SK-N-SH treated with all-trans-retinoic acid at 6 μM for 48 hours (cell line): ENCODE data around the gene TRABD2A.

ENCODE experiments used
- ARNTL ChIP-seq: fragments of 450-650 bp; formaldehyde crosslinking; IDR thresholded peaks from 2 replicates; pipeline ENCODE4 v1.5.0; 2020; ENCODE audit warnings: low read depth, mild to moderate bottlenecking, moderate library complexity, borderline replicate concordance
- BACH2 ChIP-seq: fragments of 250-450 bp; sonication (Bioruptor Pico); IDR thresholded peaks from 2 replicates; pipeline ENCODE4 v1.9.0; 2021; ENCODE audit warnings: mild to moderate bottlenecking, borderline replicate concordance
- CREB5 ChIP-seq: fragments of 250-450 bp; sonication (Bioruptor Pico); IDR thresholded peaks from 2 replicates; pipeline ENCODE4 v1.5.1; 2020; ENCODE audit warnings: low read depth, mild to moderate bottlenecking, moderate library complexity
- ESRRG ChIP-seq: fragments of 250-450 bp; sonication (Bioruptor Pico); IDR thresholded peaks from 2 replicates; pipeline ENCODE4 v1.6.1; 2021; ENCODE audit warnings: mild to moderate bottlenecking
- ISL1 ChIP-seq: fragments of 250-450 bp; sonication (Bioruptor Pico); IDR thresholded peaks from 2 replicates; pipeline ENCODE4 v2.1.2; 2022; ENCODE audit warnings: mild to moderate bottlenecking, moderate library complexity
- OSR1 ChIP-seq: fragments of 250-450 bp; sonication (Bioruptor Pico); IDR thresholded peaks from 2 replicates; pipeline ENCODE4 v1.8.0; 2022; ENCODE audit warnings: moderate library complexity, mild to moderate bottlenecking, inconsistent platforms
- PATZ1 ChIP-seq: fragments of 250-450 bp; sonication (Bioruptor Pico); IDR thresholded peaks from 2 replicates; pipeline ENCODE4 v1.8.0; 2020; ENCODE audit warnings: mild to moderate bottlenecking, moderate library complexity, borderline replicate concordance
- PPARA ChIP-seq: fragments of 250-450 bp; sonication (Bioruptor Pico); IDR thresholded peaks from 2 replicates; pipeline ENCODE4 v1.5.0; 2020; ENCODE audit warnings: mild to moderate bottlenecking, borderline replicate concordance
- RARB ChIP-seq: fragments of 250-450 bp; sonication (Bioruptor Pico); IDR thresholded peaks from 2 replicates; pipeline ENCODE4 v1.8.0; 2021; ENCODE audit warnings: mild to moderate bottlenecking, moderate library complexity
- TCF4 ChIP-seq: fragments of 250-450 bp; sonication (Bioruptor Pico); IDR thresholded peaks from 2 replicates; pipeline ENCODE4 v1.8.0; 2021; ENCODE audit warnings: mild to moderate bottlenecking, moderate library complexity, borderline replicate concordance
- ZFP3 ChIP-seq: fragments of 250-450 bp; sonication (Bioruptor Pico); IDR thresholded peaks from 2 replicates; pipeline ENCODE4 v1.5.0; 2020; ENCODE audit warnings: mild to moderate bottlenecking, moderate library complexity
- ZFP30 ChIP-seq: fragments of 450-650 bp; formaldehyde crosslinking; IDR thresholded peaks from 2 replicates; pipeline ENCODE4 v1.5.0; 2022; ENCODE audit warnings: mild to moderate bottlenecking, moderate library complexity
- ZNF8 ChIP-seq: fragments of 450-650 bp; formaldehyde crosslinking; IDR thresholded peaks from 2 replicates; pipeline ENCODE4 v1.5.0; 2020; ENCODE audit warnings: mild to moderate bottlenecking, moderate library complexity
- TF ChIP-seq, protein P1 (sequence below): fragments of 250-450 bp; sonication (Bioruptor Pico); IDR thresholded peaks from 2 replicates; pipeline ENCODE4 v1.5.1; 2021; ENCODE audit warnings: mild to moderate bottlenecking, moderate library complexity

- TF ChIP-seq CREB5 (CRISPR knock-in tag) (no peak), ZNF8 (CRISPR knock-in tag) (no peak), OSR1 (CRISPR knock-in tag) (no peak), PATZ1 (CRISPR knock-in tag) (no peak), ARNTL (CRISPR knock-in tag) (no peak), RARB (CRISPR knock-in tag) (no peak), BACH2 (no peak), ESRRG (no peak), TCF4 (CRISPR knock-in tag) (no peak), ISL1 (CRISPR knock-in tag) (no peak), PPARA (CRISPR knock-in tag) (no peak), ZFP30 (CRISPR knock-in tag) (no peak), ZFP3 (CRISPR knock-in tag) (no peak)
- TF ChIP-seq, protein P1, sequence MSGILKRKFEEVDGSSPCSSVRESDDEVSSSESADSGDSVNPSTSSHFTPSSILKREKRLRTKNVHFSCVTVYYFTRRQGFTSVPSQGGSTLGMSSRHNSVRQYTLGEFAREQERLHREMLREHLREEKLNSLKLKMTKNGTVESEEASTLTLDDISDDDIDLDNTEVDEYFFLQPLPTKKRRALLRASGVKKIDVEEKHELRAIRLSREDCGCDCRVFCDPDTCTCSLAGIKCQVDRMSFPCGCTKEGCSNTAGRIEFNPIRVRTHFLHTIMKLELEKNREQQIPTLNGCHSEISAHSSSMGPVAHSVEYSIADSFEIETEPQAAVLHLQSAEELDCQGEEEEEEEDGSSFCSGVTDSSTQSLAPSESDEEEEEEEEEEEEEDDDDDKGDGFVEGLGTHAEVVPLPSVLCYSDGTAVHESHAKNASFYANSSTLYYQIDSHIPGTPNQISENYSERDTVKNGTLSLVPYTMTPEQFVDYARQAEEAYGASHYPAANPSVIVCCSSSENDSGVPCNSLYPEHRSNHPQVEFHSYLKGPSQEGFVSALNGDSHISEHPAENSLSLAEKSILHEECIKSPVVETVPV (CRISPR knock-in tag): no peak
Measured at GRCh38 chr2:84889332-84889731, 8.4 kb upstream of the TRABD2A start.
